Cerebellar cortex (tissue), 1 donor: Measurements from ENCODE around the gene HNRNPM.

Source experiments
- DNase-seq: peaks from one replicate; pipeline ENCODE4 v3.0.0-alpha.2; 2015; ENCODE audit warnings: low spot score

HNRNPM gene

DNA sequence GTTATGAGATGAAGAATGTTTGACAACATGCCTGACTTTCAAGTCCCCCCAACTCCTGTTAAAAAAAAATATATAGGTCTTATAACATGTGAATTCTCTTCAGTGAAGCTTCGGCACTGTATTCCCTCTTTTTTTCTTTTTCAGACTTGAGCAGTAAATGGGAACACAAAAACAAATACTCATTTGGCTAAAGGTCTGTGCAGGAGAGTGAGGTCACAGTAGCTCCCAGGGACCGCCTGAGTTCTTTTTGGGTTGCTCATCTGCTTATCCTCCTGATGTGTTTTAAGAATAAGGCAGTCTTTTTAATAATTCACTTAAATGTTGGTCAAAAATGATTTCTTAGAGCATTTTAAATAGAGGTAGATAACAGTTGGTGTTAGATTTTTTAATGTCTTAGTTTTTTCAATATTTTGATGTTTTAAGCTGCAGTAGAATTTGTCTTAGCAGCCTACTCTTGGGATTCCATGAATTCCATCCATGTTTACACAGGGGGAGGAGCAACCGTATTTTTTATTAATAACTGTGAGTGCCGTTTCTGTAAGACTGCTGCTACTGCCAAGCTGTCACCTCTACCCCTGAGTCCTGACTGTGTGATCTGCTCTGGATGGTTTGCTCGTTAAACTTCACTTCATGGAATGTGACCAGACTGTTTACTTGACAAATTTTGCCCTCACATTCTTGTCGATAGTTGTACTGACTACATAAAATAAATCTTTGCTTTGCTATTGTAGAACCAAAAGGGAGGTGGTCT, 14.9 kb downstream of the HNRNPM start:
- no peak for DNase-seq

DNA sequence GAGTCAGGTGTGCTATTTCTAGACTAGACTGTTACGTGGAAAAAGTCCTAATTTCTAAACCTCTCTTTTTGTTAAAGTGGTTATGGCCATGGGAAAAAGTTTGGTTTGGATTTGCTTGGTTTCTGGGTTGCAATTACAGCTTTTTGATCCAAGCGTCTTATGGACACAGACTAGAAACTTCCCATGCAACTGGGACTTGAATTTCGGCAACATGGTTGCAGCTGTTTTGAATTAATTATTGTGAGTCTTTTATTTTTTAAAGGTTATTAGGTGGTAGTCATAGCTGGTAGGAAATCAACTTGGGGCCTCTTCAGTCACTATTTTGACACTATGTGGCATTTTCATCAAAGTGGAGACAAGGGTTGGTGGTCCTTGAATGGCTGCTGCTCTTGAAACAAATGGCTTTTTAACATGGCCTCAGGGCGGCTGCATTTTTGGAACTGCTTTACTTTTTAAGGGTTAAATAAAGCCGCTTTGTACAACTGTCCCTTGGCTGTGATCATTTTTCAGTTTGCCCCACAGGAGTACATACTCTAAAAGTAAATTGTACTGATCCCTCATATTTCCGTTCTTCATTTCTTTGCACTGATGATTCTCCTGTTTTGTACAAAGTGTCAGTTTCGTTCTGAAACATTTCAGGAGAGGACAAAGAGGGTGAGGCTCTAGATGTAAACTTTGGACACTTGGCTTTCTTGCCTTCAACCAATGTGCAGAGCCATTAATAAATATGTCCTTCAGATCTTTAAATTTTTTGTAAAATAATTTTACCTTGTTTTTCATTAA, 15.9 kb downstream of the HNRNPM start:
- DNase-seq: no peak

DNA sequence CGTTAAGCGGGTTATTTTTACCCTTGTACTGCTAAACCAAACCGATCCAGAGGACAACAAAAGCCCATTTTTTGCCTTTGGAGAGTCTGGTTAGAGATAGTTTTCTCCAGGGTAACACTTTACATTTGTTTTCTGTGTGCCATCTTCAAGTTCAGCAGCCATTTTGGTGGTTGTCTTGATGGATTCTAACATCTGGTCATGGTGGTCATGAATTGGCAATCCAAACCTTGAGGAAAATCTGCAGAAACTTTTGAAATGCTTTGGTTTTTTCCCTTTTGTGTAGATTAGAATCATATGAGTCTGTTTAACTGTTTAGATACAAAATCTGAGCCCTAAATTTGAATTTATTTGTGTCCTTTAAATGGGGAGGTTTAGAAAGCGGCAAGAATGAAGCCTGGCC, 16.6 kb downstream of the HNRNPM start:
- no peak for DNase-seq

DNA sequence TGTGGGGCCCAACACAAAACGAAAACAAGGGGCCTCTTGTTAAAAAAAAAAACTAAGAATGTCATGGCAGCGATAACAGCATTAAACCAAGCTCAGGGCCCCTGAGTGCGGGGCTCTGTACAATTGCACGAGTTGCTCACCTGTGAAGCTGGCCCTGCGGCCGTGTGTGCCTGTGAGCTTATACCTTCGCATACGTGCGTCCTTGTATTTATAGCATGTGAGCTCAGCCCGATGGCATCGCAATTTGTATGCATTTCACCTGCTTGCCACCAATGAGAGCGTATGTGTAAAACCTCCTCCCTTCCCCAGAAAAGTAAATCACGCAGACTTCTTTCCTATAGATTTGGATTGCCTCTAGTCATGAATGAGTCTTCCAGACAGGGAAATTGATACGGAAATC, 17.1 kb downstream of the HNRNPM start:
- no peak for DNase-seq

DNA sequence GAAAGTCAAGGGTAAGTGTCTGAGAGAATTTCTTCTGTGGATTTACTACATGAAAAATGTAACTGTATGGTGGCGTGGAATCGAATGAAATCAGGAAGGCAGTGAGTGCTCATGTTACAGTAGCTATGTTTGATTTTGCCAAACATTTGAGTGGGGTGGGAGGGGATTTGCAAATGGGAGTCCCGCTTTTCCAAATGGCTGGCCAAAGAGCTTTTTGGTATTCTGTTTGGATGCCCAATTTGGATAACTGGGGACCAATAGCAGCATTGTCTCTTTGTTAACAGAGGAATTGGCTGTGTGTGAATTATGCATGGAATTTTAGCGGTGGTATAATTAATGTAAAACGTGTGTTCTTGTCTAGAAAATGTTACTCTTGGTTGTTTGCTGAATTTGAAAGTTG, 17.8 kb downstream of the HNRNPM start:
- DNase-seq: no peak

GRCh38 chr19:8463365-8463764, 18.6 kb downstream of the HNRNPM start:
- DNase-seq: no peak

DNA sequence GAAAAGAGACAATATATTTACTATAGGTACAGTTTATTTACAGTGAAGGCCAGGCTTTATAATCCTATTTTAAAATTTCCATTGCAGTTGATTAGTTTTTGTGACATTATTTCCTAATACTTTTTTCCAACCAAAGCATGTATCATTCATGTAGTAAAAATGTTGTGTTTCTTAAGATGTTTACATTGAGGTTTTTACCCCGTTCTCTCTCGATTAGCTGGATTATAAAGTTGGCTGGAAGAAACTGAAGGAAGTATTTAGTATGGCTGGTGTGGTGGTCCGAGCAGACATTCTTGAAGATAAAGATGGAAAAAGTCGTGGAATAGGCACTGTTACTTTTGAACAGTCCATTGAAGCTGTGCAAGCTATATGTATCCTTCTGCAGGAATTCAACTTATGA, 21.2 kb downstream of the HNRNPM start:
- DNase-seq: no peak

DNA sequence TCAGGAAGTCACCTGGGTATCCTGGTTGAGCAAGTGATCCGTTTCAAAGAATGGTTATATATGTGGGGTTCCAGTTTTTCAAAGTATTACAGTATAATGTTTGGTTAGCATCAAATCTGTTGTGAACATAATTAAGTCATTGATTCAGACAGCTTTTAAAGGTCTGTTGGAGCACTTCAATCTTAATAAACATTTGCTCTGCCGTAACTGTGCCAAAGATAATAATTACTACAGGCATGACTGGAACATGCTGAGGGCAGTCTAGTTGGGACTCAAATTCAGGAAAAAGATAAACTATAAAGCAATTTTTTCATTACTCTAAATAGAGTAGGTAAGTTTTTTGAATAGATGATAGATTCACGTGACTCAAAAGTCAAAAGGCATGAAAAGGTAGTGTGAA, 23.3 kb downstream of the HNRNPM start:
- no peak for DNase-seq

DNA sequence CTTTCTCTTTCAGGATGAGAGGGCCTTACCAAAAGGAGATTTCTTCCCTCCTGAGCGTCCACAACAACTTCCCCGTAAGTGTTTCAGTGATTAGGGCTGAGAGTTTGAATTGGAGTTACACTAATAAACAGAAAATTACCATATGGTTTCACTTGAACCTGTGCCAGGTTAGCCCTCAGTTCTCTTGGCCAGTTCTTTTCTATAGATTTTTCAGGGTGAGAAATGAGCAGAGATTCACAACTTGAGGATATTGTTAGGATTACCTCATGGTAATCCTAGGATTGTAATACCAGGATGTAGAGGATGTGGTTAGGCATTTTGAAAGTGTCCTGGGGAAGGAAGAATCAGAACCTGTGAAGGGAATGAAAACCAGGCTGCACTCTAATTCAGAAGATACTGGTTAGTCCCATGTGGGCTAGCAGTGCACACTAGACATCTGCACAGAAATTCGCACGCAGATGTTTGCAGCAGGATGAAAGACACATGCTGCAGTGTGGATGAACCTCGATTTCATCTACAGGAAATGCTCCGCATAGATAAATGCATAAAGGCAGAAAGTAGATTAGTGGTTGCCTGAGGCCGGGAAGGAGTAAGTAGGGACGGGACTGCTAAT, 24.1 kb downstream of the HNRNPM start:
- no peak for DNase-seq

- DNase-seq: peak; percentile 29
These were observed 25.0 kb downstream of the HNRNPM start for GRCh38 chr19:8469613-8470368.

GRCh38 chr19:8473648-8474476, 29.1 kb downstream of the HNRNPM start:
- no peak for DNase-seq

DNA sequence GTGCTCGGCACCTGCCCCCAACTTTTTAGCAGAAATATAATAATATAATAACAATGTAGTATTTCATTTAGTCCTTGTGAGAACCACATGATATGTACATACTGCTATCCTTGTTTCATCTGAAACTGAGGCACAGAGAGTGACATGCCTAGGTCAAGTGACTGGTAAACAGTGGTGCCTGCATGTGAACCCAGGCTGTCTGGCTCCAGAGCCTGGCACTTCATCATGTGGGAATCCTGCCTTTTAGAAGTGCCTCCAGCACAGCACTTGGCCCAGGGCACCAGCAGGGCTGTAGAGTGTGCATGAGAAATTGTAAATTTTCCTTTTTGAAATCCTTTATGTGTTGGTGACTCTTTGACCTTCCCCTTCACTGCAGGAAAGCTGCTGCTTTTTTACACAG, 30.2 kb downstream of the HNRNPM start:
- DNase-seq: no peak

GRCh38 chr19:8476524-8476923, 31.7 kb downstream of the HNRNPM start:
- DNase-seq: peak; percentile 53

DNA sequence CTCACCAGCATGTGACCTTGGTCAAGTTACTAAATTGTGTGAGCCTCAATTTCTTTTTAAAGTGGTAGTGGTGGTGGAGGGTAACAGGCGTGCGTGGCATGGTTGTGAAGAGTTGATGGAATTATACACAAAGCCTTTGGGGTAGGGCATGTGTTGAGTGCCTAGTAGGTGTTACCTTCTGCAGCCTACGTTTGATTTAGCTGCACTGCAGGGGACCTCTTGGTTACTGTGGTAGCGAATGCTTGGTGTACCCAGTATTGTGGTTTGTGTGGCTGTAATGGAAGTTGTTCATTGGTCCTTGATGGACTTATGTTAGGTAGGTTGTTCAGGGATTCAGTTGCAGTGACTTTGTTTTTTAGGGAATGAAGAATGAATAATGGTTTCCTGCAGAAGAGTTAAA, 33.1 kb downstream of the HNRNPM start:
- no peak for DNase-seq

- DNase-seq: no peak
These were observed 33.8 kb downstream of the HNRNPM start for GRCh38 chr19:8478598-8478997.

DNA sequence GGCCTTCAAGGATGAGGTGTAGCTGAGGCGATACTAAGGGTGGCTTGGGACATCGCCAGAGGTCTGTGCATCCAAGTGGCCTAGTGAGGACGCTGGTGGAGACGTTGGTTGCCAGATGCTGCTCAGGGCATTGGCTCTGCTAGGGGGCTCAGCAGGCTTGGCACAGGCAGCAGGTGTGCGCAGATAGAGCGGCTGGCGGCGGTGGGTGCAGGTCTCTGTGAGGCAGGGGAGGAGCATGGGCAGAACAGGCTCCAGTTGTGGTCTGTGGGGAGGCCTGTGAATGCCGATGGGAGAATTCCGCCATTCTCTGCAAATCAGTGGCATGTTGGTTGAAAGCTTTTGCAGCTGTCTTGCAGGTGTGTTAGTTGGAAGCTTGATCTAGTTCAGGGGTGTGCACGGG, 36.4 kb downstream of the HNRNPM start:
- no peak for DNase-seq

DNA sequence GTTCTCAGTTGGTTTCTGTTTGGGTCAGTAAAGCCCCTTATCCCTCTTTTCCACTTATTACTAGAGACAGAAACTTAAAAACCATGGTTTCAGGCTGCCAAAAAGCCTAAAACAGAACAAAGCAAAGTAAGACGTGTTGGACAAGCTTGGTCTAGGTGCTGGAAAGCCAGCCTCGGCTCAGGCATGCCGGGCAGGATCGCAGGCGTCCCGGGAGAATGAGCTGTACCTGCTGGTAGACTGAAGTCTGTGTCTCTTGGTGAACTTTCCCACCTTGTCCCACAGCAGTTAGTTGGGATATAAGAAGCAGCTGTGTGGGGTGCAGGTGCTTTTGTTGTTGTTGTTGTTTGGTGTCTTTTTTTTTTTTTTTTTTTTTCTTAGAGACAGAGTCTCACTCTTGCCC, 36.8 kb downstream of the HNRNPM start:
- no peak for DNase-seq

DNA sequence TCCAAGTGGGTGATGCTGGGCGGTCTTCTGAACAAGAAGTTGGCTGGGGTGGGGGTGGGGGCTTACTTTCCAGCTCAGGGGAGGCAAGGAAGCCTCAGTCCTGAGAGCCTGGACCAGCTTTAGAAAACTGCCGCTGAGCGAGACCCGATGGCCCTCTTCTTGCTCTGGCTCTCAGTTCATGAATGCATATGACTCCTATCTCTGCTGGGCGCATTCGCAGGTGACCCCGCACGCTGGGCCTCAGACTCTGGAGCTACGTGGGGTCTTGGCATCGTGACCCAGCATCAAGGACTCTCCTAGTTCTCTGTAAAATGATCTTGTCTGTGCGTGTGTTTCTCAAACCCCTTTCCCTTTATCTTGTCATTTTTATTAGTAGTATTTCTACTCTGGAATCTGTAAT, 37.9 kb downstream of the HNRNPM start:
- DNase-seq: no peak

GRCh38 chr19:8483165-8483564, 38.4 kb downstream of the HNRNPM start:
- DNase-seq: no peak

DNA sequence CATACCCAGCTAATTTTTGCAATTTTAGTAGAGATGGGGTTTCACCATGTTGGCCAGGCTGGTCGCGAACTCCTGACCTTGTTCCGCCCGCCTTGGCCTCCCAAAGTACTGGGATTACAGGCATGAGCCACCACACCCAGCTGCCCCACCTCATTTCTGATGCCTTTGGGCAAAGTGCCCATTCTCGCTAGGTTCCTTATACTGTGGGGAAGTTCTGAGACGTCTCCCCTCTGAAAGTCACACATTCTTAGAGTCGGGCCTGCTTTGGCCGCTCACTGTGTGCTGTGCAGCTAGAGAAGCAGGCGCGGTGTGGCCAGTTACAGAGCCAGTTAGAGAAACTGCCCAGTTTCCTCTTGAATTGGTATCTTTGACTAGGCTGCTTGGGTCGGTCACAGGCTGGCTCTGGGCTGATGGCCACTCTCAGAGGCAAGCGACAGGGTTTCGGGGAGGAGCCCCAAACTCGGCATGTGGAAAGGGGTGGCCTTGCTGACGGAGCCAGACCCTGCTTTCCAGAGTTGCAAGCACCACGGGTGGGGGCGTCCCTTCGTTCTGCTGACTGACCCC, 39.6 kb downstream of the HNRNPM start:
- no peak for DNase-seq
